GM19043 (cell line): Measurements from ENCODE around the gene PTPRJ.

Experiments used
- ATAC-seq: cut with Tn5 transposase; IDR thresholded peaks from one replicate; pipeline ENCODE4 v1.9.1; 2021; ENCODE audit warnings: low read depth; ENCODE audit not compliant: unreplicated experiment

PTPRJ gene

DNA sequence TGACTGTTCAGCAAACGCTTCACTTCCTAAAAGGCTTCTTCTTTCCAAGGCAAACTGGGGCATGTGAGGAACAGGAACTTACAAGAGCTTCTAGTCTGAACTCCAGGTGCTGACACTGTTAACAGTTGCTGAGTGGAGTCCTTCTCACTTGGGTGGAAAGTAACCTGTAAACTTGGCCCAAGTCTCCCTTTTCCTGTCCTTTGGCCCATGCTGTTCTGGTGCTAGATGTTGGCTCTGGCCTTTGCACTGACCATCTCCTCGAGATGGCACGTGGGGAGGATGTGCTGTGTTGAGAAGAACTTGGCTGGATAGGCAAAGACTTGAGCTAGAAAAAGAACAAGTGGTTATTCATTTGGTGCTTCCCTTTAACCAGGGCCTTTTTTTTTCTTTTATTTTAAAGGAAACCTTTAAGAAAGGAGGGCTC is 53.6 kb downstream of the PTPRJ start:
- ATAC-seq = no peak

DNA sequence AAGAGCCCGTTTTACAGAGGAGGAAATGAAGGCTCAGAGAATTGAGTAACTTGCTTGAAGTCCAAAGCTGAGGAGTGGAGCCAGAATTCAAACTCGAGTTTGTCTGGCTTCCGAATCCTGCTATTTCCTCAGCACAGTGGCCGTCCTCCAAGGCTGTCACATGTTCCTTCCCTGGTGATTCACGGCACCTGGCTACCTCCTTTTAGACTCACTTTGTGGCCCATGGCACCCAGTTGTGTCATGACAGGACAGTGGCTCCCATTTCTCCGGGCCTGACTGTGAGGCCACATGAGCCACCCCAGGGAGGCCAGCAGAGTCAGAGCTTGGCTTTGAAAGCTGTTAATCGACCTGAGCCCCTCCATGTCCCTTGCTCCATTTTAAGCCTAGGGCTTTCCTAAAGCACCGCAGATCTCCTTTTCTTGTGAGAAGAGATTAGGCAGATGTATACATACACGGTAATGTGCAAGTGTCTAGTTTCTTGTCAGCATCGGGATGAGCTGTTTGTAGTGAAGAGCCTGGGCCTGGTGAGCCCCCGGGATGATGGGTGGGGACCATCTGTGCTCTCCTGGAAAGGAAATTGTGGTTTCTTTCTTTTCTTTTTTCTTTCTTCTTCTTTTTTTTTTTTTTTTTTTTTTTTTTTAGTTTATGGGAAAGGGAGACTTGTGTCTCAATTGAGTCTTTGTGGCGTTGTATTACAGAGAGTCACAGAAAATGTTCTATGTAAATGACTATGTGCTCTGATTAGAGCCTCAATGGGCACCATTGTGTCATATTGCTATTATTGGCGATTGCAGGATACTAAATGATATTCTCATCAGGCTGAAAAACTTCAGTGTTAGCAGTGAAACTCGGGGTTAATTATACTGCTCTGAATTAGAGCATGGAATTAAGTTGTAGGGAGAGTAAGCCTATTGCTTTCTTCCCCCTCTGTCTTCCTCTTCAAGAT is 54.8 kb downstream of the PTPRJ start:
- no peak for ATAC-seq

- ATAC-seq = no peak
Measured at GRCh38 chr11:48036011-48036410, 55.7 kb downstream of the PTPRJ start.

DNA sequence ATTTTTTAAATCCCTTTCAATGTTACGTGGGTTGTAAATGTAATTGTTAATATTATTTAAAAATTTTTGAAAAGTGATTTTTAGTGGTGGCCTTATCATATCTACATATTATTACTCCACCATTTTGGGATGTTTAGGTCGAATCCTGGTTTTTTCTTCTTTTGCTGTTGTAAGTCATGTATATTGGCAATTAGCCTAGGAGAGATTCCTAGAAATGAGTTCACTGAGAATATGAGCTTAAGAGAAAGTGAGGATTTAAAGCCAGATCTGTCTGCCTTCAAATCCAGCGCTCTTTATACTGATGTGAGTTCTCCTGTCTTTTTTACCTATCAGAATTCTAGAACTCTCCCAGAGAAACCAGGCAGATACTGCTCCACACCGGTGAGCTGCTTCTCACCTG is 56.1 kb downstream of the PTPRJ start:
- ATAC-seq = no peak

DNA sequence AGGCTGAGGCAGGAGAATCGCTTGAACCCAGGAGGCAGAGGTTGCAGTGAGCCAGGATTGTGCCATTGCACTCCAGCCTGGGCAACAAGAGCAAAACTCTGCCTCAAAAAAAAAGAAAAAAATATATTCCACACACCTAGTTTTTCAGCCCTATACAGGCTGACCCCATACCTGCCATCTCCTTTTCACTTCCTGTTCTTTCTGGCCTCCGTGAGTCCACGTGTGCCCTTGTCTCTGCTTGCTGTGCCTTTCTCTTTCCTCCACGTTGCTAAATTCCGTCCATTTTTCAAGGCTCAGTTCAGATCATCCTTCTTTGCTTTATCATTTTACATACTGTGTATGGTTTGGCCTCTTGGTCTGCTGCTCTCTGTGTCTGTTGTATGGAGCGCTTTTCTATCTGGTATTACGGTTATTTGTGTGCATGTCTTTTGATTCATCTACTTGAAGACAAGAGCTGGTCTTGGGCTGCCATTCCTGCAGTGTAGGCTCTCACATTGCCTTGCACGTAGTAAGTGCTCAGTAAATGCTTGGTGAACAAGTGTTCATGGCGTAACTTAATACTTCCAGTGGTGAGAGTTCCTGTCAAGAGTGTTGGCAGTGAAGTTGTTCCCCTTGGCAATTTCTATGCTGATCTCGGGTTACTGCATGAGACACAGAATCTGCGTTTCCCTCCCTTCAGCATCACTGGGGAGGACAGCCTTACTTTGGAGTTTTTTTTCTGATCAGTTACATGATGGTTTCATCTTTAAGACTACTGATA is 57.5 kb downstream of the PTPRJ start:
- no peak for ATAC-seq

GRCh38 chr11:48040830-48041444 is 60.6 kb downstream of the PTPRJ start:
- no peak for ATAC-seq

GRCh38 chr11:48041877-48042695 is 61.7 kb downstream of the PTPRJ start:
- no peak for ATAC-seq

GRCh38 chr11:48043111-48043990 is 63.0 kb downstream of the PTPRJ start:
- ATAC-seq = peak; percentile 58

GRCh38 chr11:48043991-48044512 is 63.7 kb downstream of the PTPRJ start:
- no peak for ATAC-seq

GRCh38 chr11:48044577-48044976 is 64.2 kb downstream of the PTPRJ start:
- no peak for ATAC-seq

DNA sequence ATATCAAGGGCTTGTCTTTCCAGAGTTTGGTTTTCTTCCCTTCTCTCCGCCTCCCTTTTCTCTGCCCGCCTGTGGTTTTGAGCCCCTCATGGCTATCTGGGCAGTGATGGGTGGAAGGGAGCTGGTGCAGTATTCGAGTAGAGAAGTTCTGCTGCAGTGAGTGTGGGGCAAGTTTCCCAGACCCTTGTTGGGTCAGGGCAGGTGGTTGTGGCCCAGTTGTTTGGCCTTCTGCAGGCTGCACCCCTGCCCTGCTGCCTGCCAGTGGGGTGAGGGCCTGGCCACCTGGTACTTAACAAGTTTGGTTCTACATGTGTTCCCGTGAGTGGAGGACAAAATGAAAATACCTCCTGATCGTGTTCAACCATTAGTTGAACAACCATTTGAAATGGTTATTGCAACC is 65.2 kb downstream of the PTPRJ start:
- ATAC-seq = no peak

GRCh38 chr11:48047616-48048015 is 67.3 kb downstream of the PTPRJ start:
- no peak for ATAC-seq

DNA sequence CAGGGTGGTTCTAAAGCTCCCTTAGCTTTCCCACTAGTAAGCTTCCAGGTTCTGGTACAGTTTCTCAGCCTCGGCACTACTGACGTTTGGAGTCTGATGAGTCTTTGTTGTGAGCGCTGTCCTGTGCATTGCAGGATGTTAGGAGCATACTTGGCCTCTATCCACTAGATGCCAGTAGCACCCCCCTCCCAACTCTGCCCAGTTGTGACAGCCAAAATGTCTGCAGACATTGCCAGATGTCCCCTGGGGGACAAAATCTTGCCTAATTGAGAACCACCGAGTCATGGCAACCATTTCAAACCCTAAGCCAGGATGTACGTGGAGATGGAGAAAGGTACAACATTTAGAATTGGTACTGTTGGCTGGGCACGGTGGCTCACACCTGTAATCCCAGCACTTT is 68.7 kb downstream of the PTPRJ start:
- ATAC-seq = no peak

- ATAC-seq = no peak
Measured at GRCh38 chr11:48050304-48050703, 69.9 kb downstream of the PTPRJ start.

GRCh38 chr11:48051217-48051830 is 71.0 kb downstream of the PTPRJ start:
- ATAC-seq = no peak

GRCh38 chr11:48052183-48053044 is 72.1 kb downstream of the PTPRJ start:
- no peak for ATAC-seq

DNA sequence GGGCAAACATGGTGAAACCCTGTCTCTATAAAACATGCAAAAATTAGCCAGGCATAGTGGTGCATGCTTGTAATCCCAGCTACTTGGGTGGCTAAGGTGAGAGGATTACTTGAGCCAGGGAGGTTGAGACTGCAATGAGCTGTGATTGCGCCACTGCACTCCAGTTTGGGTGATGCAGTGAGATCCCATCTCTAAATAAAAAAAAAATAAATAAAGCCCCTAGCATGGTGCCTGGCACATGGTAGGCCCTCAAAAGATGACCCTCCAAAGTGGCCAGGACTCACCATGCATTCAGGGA is 74.6 kb downstream of the PTPRJ start:
- no peak for ATAC-seq
